GM19351 (cell line): ENCODE measurements around the gene MGMT.

ENCODE experiments used
- ATAC-seq: cut with Tn5 transposase; IDR thresholded peaks from one replicate; pipeline ENCODE4 v1.9.1; 2021; ENCODE audit warnings: mild to moderate bottlenecking, moderate library complexity; ENCODE audit not compliant: unreplicated experiment

MGMT gene

DNA sequence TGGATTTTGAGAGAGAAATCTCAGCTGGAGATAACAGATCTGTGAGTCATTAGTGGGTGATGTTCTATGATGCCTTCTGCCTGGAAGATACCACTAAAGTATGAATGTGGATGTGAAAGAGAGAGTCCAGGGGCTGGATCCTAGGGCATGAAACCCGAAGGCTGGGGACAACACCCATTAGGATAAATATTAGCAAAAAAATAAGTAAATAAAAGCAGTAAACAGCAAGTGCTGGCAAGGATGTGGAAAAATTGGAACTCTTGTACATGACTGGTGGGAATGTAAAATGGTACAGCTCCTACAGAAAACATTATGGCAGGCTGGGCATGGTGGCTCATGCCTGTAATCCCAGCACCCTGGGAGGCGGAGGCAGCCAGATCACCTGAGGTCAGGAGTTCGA is 16.6 kb upstream of the MGMT start:
- no peak for ATAC-seq

DNA sequence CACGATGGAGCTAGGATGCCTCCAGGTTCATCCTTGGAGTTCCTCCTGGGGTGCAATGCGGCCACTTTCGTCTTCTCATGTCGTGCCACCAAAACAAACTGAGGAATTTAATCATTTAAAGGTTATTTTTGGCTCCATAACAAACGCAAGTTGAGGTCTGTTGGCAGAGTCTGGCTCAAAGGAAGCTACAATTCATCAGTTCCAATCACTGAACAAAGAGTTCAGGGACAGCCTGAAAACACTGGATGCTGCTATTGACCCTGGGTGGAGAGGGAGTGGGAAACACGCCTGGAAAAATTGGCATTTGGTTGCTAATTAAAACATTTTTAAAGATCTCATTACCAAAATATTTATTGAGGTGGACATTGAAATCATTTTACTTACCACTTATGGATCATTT is 11.4 kb upstream of the MGMT start:
- ATAC-seq = no peak

DNA sequence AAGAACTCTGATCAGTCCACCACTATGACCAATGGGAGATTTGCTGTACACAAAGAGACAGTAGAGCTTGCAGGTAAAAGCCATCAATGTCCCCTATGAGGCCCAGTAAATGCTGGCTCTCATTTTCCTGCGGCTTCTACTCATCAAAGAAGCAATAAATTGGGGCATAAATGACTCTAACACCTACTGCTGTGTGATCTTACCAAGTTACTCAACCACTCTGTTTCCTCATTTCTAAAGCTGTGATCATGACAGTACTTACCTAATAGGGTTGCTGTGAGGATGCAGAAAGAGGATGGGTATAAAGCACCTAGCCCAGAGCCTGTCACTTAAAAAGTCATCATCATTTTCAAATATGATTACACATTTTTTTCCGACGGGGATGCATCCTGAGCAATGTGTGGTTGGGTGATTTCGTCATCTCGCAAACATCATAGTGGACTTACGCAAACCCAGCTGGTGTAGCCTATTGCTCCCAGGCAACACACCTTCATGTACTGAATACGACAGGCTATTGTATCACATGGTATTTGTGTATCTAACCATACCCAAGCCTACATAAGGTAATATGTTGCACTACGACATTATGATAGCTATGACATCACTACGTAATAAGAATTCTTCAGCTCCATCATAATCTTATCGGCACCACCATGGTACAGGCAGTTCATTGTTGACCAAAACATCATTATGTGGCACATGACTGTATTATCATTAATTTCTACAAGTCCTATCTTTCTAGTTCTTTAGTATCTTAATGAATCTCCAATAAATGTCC is 7.1 kb upstream of the MGMT start:
- ATAC-seq = no peak

DNA sequence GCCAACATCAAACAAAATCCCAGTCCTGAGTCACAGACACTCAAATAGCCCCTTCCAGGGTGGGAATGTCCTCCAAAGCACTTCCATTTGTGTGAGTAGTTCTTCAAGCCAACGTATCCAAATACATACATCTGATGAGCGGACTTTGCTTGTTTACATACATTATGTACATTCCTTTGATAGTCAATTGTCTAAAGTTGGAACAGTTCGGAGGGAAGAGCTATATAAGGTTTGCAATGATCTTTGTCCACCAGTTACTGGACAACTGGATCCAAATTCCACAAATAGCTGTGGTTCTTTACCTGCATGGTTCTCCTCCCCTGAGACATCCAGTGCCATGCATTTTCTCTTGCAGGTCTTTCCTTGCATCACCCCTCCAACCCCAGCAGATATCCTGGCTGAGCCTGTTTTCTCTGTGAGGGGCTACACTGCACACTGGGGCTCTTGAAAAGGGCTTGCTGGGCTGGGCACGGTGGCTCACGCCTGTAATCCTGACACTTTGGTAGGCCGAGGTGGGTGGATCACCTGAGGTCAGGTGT is 4.7 kb upstream of the MGMT start:
- no peak for ATAC-seq

DNA sequence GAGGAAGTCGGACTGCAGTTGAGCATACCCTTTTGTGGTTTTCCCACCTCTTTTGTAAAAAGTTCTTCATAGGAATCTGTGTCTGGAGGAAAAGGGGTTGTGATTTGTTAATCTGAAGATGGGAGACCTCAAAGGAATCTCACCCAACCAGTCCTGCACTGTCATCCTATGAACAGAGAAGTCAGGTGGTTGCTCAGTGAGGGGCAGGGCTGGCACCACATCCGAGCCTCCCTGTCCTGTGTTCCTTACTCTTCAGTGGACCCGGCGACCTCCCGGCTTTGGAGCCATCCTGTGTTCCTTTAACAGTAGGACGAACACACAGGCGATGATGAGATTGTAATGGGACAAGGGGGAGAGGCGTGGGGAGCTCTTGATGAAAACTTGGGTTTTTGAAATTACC is 2.8 kb upstream of the MGMT start:
- no peak for ATAC-seq

DNA sequence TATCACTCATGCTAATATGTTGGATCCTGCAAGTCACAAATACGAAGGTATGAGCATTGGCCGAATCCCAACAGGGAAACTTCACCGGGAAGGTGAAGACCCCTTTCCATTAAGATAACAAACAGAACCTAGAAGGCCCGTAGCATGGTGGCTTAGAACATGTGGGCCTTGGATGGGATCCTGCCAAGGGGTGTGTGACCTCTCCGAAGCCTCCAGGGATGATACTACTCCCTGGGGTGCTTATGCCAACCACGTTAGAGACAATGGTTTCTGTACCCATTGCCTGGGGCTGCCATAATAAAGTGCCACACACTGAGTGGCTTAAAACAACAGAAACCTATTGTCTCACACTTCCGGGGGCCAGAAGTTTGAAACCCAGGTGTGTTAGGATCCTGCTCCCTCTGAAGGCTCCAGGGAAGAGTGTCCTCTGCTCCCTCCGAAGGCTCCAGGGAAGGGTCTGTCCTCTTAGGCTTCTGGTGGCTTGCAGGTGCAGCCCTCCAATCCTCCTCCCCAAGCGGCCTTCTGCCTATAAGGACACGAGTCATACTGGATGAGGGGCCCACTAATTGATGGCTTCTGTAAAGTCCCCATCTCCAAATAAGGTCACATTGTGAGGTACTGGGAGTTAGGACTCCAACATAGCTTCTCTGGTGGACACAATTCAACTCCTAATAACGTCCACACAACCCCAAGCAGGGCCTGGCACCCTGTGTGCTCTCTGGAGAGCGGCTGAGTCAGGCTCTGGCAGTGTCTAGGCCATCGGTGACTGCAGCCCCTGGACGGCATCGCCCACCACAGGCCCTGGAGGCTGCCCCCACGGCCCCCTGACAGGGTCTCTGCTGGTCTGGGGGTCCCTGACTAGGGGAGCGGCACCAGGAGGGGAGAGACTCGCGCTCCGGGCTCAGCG is 992 bp upstream of the MGMT start:
- ATAC-seq = peak; percentile 0

DNA sequence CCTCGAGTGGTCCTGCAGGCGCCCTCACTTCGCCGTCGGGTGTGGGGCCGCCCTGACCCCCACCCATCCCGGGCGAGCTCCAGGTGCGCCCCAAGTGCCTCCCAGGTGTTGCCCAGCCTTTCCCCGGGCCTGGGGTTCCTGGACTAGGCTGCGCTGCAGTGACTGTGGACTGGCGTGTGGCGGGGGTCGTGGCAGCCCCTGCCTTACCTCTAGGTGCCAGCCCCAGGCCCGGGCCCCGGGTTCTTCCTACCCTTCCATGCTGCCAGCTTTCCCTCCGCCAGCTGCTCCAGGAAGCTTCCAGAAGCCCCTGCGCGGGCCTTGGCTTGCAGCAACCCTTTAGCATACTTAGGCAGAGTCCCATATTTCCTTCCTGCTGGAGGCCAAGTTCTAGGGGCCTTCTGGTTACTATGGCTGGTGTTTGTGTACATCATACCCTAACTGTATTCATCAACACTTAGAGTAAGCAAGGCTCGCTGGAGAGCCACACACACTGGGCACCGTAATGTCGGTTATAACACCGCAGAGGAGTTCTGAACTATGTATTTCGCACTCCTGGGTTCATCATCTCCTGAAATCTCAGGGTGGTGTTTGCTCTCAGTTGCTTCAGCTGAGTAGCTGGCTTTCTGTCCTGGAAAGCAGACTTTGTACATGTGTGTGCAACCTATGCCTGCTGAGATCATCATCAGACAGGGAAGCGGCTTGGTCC is 471 bp downstream of the MGMT start:
- peak; percentile 14 for ATAC-seq

DNA sequence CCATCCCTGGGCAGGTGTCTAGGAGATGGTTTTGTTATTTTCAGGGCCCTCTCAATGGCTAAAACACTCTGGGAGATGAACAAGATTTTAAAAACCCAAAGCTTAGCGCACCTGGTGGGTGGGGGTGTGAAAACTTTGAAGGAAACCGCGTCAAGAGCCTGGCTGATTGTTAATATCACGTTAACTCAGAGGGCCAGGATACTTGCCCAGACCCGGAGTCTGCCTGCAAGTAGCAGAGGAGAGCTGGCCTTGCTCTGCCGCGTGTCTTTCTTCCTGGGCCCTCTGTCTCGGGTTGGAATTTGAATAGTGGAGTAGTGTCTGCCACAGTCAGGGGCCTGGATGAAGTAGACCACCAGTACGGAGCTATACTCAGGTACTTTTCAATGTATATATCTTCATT is 1.1 kb downstream of the MGMT start:
- ATAC-seq = no peak

DNA sequence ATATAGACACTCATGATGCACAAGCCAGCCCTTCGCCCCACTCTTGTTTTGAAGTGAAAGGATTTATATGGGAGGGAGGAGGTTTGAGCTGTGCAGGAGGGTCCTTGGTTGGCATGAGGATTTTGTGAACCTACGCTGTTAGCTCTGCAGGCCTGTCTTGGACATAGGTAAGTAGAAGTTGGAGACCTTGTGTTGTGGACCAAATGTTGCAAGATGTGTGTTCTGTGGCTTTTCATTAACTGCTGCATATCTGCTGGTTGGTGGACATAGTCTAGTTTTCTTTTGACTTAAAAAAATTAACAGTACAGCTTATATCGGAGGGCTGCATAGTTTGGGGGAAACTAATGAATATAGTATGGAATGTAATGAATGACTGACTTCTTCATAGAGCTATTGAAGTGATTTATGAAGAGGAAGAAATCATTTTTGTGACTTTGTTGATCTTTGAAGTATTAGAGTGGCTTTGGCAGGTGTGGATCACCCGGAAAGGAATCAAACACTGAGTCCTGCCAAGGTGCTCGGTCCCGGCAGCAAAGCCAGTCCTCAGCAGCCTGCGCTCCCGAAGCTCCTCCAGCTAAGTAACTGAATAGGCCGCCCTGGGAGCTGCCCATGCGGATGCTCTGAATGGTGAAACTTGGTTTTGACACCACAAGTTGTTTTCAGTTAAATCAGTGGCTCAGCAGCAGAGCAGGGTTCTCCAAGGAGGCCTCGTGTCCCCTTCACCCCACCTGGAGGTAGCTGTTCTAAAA is 3.2 kb downstream of the MGMT start:
- no peak for ATAC-seq

DNA sequence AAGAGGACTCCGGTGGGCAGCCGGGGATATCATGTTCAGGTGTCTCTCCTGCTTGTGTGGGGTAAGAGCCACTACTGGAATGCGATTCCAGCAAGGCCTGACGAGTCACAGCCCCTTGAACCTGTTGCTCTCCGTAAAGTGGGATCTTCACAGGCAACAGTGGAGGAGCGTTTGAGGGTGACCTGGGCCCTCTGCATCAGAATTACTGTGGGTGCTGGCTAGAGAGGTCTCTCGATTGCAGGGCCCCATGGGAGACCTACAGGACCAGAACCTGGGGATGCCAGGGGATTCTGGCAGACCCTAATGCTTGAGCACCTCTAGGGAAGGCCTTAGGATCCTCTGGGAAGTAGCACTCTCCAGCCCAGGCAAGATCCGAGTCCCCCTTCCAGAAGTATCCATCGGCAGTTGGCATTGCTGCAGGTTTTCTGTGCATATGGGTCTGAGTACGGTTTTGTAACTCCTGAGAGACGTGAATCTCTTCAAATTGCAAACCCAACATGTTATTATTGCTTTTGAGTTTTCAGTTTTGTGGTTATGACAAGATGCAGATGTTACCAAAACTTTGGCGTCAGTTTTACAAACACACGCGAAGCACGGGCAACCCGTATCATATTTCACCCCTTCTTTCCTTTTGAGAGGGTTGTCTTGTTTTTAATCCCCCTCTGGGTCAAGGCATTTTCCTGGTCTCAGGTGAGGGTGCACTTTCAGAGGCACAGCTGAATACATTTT is 4.6 kb downstream of the MGMT start:
- ATAC-seq = no peak

DNA sequence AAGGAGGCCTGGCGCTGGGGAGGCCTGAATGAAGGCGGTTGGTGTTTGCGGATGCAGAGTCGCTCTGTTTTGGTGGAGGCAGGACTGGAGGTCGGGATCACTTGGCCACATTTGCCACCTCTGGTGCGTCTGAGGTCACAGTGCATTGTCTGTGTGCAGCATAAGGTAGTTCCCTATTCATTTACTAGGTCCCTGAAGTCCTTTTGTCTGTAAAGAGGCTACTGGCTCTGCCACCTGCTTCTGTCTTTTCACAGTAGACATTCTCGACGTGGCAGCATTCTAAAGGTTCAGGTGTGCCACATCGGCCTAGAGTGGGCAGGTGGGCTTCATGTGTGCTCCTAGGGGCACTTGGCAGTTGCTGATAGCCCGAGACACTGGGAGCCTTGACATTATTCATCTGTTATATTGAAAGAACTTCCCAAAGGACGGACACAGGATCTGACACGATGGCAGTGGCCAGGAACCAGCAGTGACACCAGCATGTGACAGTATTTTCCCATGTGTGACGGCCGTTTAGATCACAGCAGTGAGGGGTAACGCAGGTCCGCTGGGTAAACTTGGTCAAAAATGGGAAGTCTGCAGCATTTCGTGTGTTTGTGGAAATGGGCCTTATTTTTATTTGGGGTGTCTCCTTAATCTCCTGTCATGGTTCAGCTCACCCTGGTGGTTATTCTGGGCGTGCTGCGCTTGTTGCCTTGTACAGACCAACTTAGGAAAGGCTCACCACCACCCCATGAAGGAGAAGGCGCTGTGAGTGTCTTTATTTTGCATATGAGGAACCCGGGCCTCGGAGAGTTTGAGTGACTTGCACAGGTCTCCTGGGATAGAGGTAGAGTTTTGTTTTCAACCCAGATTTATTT is 5.9 kb downstream of the MGMT start:
- ATAC-seq = peak; percentile 76

DNA sequence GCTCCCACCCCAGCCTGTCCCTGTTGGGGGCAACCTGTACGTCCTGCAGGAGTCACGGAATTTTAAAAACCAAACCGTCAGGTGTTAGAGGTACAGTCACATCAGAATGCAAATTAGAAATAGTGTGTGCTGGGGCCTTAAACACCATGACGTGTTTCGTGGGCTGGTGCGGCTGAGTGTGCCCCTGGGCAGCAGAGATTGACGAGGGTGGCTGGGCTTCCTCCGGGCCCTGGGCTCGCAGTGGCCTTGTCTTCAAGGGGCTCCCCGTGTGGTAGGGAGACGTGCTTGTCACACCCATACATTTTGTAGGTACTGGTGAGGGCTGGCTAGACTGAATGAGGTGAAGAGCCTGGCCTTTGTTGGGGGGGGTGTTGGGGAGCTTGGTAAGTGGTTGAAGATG is 7.6 kb downstream of the MGMT start:
- ATAC-seq = no peak

DNA sequence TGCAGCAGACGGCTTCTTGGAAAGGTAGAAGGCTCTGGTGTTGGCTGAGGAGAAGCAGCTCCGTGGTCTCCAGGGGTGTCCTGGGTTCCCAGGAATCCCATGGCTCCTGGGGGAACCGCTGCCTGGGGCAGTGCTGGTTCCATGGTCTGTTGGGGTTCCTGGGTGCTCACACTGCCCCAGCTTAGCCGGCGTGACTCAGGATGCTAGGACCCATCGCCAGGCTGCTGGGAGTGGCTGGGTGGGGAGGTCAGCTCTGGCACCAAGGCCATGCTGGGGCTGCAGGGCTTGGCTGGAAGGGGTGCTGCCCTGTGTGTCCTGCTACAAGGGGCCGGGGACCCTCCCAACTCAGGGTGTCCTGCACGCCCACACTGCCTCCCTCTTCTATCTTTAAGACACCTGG is 9.4 kb downstream of the MGMT start:
- ATAC-seq = no peak

DNA sequence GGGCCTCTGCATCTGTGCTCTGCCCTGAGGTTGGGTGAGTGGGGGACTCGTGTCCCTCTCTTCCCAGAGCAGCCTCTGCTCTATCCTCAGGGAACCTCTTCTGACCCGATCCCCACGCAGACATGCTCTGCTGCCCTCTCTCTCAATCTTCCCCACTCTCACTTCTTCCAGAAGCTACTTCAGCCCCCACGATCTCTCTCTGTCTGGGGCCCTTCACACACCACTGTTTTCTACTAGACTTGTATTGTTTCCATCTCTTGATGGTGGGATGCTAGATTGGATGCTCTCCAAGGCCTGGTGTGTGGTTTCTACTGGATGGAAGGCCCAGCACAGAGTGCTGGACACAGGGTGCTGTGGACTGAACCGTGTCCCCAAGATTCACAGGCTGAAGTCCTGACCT is 10.0 kb downstream of the MGMT start:
- no peak for ATAC-seq

DNA sequence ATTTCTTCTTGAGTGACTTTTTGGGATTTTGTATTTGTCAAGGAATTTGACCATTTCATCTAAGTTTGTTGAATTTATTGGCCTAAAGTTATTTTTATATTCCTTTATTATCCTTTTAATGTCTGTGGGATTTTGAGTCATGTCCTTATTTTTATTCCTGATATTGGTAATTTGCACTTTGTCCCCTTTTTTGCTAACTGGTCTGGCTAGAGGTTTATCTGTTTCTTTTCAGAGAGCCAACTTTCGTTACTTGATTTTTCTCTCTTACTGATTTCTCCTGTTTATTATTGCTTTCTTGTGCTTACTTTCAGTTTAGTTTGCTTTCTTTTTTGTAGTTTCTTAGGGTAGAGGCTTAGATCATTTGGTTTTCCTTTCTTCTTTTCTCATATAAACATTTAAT is 14.6 kb downstream of the MGMT start:
- no peak for ATAC-seq

DNA sequence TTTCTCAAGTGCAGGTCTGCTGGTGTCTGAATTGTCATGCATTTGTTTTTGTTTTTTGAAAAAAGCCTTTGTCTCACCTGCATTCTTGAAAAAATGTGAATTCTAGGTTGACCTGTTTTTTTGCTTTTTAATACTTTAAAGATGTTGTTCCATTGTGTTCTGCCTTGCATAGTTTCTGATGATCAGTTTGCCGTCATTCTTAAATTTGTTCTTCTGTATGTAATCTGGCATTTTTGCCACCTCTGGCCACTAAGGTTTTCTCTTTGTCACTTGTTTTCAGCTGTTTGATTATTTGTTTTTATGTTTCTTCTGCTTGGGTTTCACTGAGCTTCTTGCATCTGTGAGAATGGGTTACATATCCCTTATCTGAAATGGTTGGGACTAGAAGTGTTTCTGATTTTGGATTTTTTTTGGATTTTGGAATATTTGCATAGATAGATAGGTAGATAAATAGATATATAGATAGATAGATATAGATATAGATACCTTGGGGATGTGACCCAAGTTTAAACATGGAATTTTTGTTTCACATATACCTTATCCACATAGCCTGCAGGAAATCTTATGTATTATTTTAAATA is 16.5 kb downstream of the MGMT start:
- no peak for ATAC-seq

DNA sequence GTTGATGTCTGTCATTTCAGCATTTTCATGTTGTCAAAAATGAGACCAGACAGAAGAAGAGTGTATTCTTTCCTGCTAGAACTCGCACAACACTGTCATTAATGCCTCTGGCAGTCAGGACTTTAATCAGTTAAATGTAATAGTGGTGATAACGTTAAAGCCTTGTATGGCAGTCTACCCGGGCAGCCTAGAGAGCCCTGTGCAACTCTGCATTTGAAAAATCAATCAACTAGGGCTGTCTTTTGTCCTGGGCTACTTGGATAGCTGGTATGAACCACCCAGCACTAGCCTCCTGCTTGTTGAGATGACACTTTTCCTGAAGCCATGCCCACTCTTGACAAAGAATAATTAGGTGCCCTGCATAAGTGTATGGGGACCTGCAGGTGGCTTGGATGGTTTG is 19.8 kb downstream of the MGMT start:
- no peak for ATAC-seq

DNA sequence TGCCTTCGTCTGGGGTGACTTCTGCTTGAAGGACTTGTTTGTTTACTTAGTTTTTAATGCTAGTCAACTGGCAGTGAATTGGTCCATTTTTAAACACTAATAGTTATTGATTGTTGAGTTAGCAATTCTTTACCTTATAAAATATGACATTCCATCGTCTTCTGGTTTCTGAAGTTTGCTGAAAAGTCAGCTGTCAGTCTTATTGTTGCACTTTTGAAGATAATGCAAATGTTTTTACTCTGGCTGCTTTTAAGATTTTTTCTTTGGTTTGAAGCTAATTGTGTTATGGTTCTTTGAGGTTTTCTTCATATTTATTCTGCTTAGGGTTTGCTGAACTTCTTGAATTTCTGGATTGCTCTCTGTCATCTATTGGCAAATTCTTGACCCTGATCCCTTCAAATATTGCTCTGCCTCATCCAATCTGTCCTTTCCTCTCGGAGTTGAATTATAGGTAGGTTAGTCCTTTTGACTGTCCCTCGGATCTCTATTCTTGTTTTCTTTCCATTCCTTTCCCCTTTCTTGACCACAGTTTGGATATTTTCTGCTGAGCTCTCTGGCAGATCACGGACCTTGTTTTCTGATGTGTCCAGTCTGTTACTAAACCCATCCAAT is 24.2 kb downstream of the MGMT start:
- ATAC-seq = no peak
